GM11168 (cell line): ENCODE data around the gene NEGR1.

Source experiments
- in situ Hi-C: fragments of 300-500 bp; cut with MboI; formaldehyde crosslinking; loops from one replicate; pipeline ENCODE4 v1.12.0; 2022; ENCODE audit warnings: low sequenced_read_pairs; ENCODE audit not compliant: unreplicated experiment

NEGR1 gene

GRCh38 chr1:71435951-71436350 is 846.4 kb downstream of the NEGR1 start:
- in situ Hi-C loops: no loop called here

DNA sequence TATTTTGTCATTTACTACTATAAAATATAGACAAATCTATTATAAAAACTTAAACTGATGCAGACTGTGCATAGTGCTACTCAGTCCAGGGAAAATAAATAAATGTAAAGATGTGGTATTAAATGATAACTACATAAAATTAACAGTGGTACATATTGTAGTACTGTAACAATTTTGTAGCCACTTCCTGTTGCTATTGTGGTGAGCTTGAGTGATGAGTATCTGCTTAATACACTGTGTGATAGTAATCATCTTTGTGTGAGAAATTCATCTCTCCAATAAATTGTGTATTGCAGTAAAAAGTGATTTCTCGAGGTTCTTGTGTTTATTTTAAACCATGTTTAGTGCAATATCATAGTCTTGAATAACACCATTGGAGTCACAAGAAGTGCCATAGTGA is 848.1 kb downstream of the NEGR1 start:
- in situ Hi-C loops: no loop called here

GRCh38 chr1:71428029-71428428 is 854.3 kb downstream of the NEGR1 start:
- in situ Hi-C loops: no loop called here

- in situ Hi-C loops: no loop called here
Observed at GRCh38 chr1:71427066-71427465, 855.3 kb downstream of the NEGR1 start.

DNA sequence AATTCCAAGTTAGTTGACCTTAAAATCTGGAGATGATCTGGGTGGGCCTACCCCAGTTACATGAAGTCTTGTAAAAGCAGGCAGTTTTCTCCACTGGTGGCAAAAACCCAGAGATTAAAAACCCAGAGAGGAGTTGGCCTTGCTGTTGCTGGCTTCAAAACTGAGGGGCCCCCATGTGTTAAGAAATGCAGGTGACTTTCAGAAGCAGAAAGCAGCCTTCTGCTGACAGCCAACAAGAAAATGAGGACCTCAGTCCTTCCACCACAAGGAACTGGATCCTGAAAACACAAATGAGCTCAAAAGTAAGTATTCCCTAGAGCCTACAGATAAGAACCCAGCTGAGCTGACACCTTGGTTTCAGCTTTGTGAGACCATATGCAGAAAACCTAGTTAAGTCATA is 857.8 kb downstream of the NEGR1 start:
- in situ Hi-C loops: no loop called here

- in situ Hi-C loops: no loop called here
Observed at GRCh38 chr1:71422221-71422620, 860.1 kb downstream of the NEGR1 start.

DNA sequence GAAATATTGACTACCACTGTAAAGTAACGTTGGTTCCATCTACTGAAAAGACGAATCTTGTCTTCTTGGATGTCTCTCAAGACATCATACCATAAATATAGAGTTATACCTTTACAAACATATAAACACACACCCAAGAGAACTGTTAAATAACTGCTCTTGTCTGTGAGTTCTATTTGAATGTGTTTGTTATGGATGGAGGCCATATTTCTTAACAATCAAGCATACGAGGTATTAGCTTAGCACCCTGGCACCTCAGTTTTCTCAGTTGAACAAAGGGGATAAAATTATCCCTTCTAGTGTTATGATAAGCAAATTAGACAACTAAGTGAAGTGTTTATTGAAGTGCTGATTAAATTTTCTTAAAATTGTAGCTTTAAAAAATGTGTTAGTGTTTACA is 864.9 kb downstream of the NEGR1 start:
- in situ Hi-C loops: no loop called here

DNA sequence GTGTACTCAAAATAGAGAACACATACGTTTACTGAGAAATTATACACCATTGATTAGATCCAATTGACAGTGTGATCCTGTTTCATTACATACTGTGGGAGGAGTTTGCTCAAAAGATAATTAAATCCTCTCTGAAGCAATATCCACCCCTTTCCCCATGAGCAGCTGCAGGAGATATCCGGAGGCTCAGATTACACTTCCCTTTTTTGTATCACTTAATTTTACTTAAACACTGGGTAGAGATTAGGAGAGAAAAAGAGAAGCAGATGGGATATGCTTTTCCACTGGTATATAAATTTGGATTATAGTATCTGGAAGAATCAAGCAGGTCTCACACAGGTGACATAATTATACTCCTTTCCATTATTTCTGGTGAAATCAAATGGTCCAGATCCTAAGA is 868.2 kb downstream of the NEGR1 start:
- in situ Hi-C loops: no loop called here

GRCh38 chr1:71413441-71414175 is 868.7 kb downstream of the NEGR1 start:
- in situ Hi-C loops: no loop called here

DNA sequence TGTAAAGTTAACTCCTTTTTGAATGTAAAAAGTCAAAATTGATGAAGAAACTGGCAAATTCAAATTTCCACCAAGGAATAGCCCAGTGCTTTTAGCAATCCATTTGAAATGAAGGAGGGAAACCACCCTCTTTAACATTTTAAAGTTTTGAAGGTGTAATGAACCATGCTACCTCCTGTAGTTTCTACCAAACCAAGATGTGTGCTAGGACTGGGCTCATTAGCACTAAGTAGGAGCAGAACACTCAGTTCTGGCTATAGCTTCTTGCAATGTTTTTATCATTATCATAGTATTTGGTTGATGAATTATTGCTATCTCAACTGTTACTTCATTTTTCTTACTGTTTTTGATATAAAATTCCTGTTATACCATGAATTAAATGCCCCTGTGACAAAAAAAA is 882.3 kb downstream of the NEGR1 start:
- in situ Hi-C loops: no loop called here

- in situ Hi-C loops: no loop called here
Observed at GRCh38 chr1:71399594-71399993, 882.7 kb downstream of the NEGR1 start.

- in situ Hi-C loops: no loop called here
Observed at GRCh38 chr1:71393301-71393700, 889.0 kb downstream of the NEGR1 start.

DNA sequence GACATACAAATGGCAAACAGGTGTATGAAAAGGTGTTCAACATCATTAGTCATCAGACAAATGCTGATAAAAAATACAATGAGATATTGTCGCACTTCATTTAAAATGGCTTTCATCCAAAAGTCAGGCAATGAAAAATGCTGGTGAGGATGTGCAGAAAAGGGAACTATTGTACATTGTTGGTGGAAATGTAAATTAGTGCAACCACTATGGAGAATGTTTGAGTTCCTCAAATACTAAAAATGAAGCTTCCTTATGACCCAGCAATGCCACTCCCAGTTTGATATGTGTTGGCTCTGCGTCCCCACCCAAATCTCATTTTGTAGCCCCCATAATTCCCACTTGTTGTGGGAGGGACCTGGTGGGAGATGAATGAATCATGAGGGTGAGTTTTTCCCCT is 891.8 kb downstream of the NEGR1 start:
- in situ Hi-C loops: no loop called here

DNA sequence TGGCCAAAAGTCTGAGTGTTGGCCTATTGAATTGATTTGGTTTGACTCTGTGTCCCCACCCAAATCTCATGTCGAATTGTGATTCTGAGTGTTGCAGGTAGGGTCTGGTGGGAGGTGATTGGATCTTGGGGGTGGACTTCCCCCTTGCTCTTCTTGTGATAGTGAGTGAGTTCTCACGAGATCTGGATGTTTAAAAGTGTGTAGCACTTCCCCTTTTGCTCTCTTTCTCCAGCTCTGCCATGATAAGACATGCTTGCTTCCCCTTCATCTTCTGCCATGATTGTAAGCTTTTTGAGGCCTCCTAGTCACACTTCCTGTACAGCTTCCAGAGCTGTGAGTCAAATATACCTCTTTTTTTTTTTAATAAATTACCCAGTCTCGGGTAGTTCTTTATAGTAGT is 904.5 kb downstream of the NEGR1 start:
- in situ Hi-C loops: no loop called here

DNA sequence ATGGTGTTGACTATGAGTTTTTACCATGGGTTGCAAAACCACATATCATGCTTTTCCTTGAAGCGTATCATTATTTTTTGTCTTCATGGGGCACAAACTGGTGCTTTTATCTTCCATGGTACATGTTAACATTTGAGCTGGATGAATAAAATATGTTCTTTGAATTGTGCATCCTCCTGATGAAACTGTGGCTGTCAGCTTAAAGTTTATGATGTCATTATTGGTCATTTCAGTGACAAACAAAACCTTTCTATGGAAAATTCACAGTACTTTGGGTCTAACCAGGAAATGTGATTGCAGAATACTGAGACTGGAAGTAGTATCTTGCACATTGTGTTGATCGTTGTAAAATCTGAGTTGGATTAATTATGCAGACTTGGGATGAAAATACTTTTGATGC is 909.8 kb downstream of the NEGR1 start:
- in situ Hi-C loops: no loop called here

DNA sequence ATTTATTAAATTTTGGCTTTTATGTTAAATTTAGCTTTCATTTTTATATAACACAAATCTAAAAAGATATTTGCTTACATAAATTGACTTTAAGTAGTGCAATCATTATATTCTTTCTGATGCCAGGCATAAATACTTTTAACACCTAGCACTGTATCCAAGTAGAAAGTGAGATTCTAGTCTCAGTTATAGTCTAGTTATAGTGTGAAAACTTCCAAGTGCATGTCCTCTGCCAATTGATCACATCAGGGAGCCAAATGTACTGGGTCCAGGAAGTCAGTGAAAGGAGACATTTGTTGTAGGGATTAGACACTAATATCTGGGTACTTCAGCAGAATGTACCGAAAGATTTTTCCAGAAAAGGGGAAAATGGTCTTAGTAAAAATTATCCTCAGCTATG is 910.8 kb downstream of the NEGR1 start:
- in situ Hi-C loops: no loop called here

- in situ Hi-C loops: no loop called here
Observed at GRCh38 chr1:71364236-71364635, 918.1 kb downstream of the NEGR1 start.

DNA sequence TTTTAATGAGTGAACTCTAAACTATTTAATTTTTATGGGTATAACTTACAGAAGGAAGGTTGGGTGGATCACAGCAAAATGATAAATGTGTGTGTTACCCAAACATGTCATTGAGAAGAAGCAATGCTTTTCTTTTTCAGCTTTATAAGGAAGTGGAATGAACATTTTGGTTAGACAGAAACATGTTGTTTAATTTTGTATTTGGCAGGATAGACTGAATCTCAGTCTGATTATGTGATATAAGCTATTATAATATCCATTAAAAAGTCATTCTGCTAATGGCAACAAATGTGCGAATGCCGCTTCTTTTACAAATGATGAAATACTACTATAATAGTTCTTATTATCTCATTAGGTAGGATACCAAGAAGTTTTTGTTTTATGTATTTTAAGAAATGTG is 919.6 kb downstream of the NEGR1 start:
- in situ Hi-C loops: no loop called here

DNA sequence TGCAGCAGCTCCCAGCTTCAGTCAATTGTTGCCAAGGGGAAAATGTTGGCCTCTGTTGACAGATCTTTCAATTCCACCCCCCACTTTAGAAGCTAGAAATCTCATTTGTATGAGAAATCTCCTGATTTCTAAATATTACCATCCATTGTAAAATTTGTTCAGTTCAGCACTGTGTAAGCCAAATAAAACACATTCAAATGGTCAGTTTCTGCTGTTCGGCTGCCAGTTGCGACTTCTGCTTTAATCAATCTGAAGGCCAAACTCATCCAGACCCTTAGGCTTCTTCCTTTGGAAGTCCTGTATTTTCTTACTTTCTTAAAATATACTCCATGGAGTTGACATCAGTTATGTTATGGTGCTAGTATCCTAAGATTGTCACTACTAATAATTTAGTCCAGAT is 920.3 kb downstream of the NEGR1 start:
- in situ Hi-C loops: no loop called here

DNA sequence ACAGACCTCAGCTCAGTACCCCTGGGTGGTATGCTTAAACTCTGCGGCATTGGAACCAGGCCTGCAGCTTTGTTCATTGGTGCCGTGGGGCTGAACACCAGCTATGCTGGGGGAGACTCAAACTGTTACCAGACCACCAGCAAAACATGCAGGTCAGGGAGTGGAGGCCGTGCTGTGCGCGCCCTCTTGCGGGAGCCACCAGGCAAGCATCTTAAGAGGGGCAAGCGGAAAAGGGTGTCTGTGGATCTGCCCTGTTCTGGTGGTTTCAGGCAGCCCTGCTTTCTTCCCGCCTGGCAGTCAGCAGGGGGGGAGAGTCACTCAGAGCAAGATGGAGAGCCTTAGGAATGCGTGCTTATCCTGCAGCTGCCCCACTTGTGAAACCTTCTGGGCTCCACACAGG is 924.6 kb downstream of the NEGR1 start:
- in situ Hi-C loops: no loop called here

GRCh38 chr1:71351438-71351837 is 930.9 kb downstream of the NEGR1 start:
- in situ Hi-C loops: no loop called here

DNA sequence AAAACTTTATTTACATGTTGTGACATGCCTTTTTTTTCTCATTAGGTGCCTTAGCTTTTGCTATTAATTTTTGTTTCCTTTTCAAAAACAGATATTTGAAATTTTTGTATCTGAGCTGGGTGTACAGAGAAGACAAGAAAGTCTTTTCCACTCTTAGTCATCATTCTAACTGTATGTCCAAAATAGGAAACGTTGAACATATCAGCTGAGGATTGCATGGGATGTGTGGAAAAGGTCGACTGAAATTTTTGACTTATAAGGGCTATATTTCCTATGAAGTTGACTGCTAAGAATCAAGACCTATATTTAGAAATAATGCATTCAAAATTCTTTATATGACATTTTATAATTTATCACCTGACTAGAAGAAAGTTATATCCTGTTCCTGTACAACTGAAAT is 931.5 kb downstream of the NEGR1 start:
- in situ Hi-C loops: no loop called here

DNA sequence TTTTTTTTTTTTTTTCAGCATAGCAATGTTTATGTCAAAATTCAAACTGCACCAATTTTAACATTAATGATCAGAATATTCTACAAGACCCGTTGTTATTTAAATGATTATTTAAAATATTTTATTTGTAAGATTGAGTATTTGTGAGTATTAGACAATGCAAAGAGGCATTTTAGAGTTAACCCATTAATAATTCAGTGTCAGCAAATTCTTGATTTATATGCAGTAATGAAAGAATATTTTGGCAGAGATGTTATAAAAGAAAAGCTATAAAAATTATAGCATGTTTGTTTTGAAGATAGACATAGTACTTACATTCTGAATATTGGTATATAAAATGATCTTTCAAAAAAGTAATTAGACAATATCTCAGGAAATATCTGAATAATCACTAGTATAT is 932.0 kb downstream of the NEGR1 start:
- in situ Hi-C loops: no loop called here
